Melanocyte of skin (primary cell): Measurements from ENCODE around the gene EFCAB14. TPM values are rescaled to one million over a fixed set of nuclear protein-coding genes. Genes with fewer than 3 reads are reported as not detected.

Source experiments
- total RNA-seq, 2 donors: library from RNA; depleted of rRNA; stranded (reverse); fragments of >200 nt; gene quantifications; 2 replicates each; pipeline ENCODE4 v1.2.3, GENCODE V29; 2012

Gene EFCAB14
- 10 to 100 TPM; 67.3 to 69.9 TPM for total RNA-seq

DNA sequence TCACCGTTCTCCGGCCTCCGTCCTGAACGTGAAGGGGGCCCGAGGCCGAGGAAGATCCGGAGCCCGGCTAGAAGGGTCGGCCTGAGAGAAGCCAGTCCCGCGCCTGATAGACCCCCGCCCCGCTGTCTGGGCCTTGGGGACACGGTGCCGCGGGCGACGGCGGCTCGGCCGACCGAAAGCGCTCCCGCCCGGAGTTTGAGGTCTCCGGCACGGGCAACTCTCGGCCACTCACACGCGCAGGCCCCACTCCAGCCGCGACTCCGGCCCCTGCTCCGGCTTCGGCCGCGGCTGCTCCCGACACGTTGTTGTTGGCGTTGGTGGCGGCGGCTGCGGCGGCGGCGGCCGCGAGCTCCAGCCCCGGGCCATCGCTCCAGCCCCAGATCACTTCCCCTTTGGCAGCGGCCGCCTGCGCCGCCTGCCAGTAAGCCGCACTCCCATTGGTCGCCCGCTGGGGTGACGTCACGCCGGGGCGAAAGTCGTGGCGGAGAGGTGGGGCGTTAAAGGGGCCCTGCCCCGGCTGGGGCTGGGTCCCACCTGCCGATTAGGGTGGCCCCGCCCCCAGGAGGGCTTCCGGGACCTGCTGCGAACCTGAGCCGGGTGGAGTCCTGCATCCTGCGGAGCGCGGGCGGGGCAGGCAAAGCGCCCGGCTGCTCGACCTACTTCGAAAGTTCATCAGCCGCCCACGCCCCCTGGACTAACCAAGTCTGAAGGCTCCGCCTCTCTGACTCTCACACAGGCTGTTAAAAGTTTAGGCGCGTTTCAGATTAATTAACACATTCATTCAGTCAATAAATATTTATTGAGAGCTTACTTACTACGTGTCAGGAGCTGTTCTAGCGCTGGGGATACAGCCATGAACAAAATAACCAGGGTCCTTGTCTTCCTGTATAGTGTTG is at the start of gene EFCAB14:
Gene EFCAB14 (minus strand): TSS at position 388 of the 896 bp plus-strand sequence. CDS start 1,027 bp downstream, outside the sequence.

GRCh38 chr1:46671554-46671953 is 47.4 kb downstream of the EFCAB14 start, which contains the start of gene TEX38:
Gene TEX38 (plus strand): TSS chr1:46671854. CDS start chr1:46671935, 81 bp downstream.

GRCh38 chr1:46667782-46668760 is 50.8 kb downstream of the EFCAB14 start, which contains the start of gene ATPAF1:
Gene ATPAF1 (minus strand): TSS chr1:46668364. CDS start chr1:46668322, 42 bp downstream.

Other genes with a start within 250 kb of the EFCAB14 start
- gene DMBX1, start 229.3 kb downstream of the EFCAB14 start, total RNA-seq = under 1 TPM in 1 of 2 donors, not detected in 1; under 0.01 TPM
- gene KNCN, start 167.5 kb downstream of the EFCAB14 start, total RNA-seq = not detected
- 10 to 100 TPM; 17.6 to 22.0 TPM for gene MKNK1, start 114.8 kb downstream of the EFCAB14 start, total RNA-seq
- gene MOB3C, start 102.3 kb downstream of the EFCAB14 start, total RNA-seq = 1 to 10 TPM; 5.7 to 5.9 TPM
- 10 to 100 TPM; 56.8 to 62.6 TPM for gene ATPAF1, start 50.8 kb downstream of the EFCAB14 start, total RNA-seq
- not detected for gene TEX38, start 47.3 kb downstream of the EFCAB14 start, total RNA-seq
- not detected for gene CYP4B1, start 79.9 kb upstream of the EFCAB14 start, total RNA-seq
- not detected for gene CYP4A11, start 222.4 kb upstream of the EFCAB14 start, total RNA-seq